ENCODE data around the gene LRRC51.

The LRRC51 gene, protein sequence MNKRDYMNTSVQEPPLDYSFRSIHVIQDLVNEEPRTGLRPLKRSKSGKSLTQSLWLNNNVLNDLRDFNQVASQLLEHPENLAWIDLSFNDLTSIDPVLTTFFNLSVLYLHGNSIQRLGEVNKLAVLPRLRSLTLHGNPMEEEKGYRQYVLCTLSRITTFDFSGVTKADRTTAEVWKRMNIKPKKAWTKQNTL

GRCh38 chr11:72080326-72081183 is at the start of gene LRRC51, which contains the start of gene NUMA1:
Gene LRRC51, plus strand, starts transcription at chr11:72080850. Its CDS starts 8,234 bp downstream, at chr11:72089084.
Gene NUMA1, minus strand, starts transcription at chr11:72080542. Its CDS starts 44,599 bp downstream, at chr11:72035943.
- peak; percentile 99 for DNase-seq

DNA sequence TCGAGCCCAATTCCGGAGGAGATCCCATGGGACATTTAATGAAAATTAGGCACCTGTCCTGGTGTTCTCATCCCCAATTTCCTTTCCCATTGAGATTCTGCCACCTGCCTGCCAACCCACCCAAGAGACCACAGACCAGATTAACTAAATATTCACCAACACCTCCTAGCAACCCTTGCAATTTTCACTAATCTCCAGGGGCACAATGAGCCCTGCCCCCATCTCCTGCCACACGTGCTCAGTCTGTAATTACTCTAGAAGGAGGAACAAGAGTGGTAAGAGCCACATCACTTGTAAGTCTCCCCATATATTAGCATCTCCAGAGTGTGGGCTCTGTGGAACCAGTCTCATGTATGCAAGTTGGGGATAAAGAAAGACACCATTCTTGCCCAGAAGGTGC is 44.0 kb upstream of the LRRC51 start:
- no peak for DNase-seq

GRCh38 chr11:72037554-72038311 is 42.9 kb upstream of the LRRC51 start:
- DNase-seq: no peak

DNA sequence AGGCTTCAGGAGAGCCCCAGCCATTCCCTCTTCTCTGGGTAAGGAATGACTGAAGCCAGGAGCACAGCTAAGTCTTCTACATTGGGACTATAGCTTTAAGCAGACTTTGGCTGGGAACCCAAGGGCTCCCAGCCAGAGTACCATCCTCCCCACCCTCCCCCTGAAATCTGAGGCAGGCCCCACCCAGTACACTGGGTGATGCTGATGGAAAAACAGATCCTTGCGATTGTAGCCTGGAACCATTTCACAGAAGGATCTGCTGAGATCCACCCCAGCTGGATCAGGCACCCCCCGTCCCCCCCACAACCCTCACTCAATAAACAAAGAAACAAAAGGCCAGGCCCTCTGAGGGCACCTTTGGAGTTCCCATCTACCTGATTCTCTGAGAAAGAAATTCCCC is 42.2 kb upstream of the LRRC51 start:
- no peak for DNase-seq

- DNase-seq: no peak
Observed at GRCh38 chr11:72039031-72039855, 41.4 kb upstream of the LRRC51 start.

- DNase-seq: no peak
Observed at GRCh38 chr11:72039856-72040401, 40.7 kb upstream of the LRRC51 start.

GRCh38 chr11:72040491-72041363 is 39.9 kb upstream of the LRRC51 start:
- DNase-seq: peak; percentile 69

- DNase-seq: peak; percentile 40
Observed at GRCh38 chr11:72041364-72042063, 39.1 kb upstream of the LRRC51 start.

DNA sequence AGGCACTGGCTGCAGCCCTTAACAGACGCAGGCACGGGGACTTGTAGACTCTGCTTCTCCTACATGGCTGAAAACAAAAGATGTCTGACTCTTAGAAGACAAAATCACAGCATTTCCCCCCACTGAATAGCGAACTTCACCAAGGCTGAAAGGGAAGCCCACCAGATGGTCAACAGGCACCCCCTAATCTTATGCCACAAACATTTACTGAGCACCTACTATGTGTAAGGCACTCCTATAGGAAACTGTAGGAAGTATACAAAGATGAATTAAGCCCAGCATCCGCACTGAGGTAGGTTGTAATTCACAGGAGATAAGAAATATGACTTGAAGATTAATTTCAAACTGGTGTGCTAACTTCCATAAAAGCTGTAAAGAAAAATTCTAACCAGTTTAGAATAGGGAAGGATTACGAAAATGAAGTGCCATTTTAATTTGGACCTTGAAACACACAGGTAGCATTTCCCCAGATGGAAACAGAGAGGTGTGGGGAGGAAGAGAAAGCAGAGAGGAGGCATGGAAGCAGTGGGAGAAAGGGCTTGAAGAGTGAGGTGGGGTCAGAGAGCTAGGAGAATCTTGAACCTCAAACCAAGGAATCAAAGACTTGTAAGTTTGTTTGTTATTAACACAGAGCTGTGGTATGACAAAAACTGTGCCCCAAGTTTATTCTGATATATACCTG is 38.4 kb upstream of the LRRC51 start:
- DNase-seq: no peak

GRCh38 chr11:72045849-72046248 is 34.8 kb upstream of the LRRC51 start:
- DNase-seq: no peak

DNA sequence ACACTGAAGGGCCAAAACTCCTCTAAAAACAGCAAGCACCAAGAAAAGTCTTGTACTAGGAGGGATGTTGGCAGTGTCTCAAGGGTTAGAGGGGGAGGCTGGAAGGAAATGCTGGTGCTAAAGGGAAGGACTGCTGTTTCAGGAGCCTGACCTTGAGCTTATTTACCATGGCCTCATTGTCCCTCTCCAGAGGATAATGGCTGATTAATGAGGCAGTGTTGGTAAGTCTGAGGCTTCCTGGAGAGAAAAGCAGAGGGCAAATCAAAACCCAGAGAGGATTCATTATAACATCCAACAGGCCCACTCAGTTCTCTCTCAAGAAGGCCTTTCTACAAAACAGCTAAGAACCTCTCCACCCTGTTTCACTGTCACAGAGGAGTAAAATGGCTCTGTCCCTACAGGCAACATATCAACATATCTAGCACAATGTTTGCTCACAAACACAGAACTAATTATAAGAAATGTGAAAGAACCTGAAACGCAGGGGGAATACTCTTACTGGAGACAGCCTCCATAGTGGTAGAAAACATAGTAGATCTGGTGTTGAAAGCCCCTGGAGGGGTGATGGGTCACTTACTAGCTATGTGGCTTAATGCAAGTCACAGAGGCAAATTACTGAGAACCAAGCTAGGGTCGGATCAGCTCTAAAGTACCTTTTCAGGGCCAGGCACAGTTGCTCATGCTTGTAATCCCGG is 31.7 kb upstream of the LRRC51 start:
- no peak for DNase-seq

GRCh38 chr11:72058416-72059034 is 22.1 kb upstream of the LRRC51 start:
- no peak for DNase-seq

- DNase-seq: no peak
Observed at GRCh38 chr11:72061739-72062396, 18.8 kb upstream of the LRRC51 start.

- no peak for DNase-seq
Observed at GRCh38 chr11:72066855-72067254, 13.8 kb upstream of the LRRC51 start.

DNA sequence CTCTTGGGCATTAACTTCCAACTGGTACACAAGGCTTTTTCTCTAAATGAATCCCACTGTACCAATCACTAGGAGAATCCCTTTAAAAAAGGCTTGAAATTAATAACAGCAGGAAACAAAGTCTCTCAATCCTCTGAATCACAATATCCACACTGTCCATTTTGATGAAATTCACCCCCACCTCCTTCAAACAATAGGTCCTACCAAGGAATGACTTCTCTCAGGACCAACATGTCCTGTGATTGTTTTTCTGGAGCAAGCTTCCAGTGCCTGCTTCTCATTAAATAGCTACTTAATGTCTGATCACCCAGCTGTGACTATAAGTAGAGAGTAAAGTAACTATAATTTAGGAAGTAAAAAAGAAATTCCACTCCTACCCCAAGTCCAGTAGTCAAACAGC is 13.4 kb upstream of the LRRC51 start:
- no peak for DNase-seq

- DNase-seq: no peak
Observed at GRCh38 chr11:72067676-72068075, 13.0 kb upstream of the LRRC51 start.

DNA sequence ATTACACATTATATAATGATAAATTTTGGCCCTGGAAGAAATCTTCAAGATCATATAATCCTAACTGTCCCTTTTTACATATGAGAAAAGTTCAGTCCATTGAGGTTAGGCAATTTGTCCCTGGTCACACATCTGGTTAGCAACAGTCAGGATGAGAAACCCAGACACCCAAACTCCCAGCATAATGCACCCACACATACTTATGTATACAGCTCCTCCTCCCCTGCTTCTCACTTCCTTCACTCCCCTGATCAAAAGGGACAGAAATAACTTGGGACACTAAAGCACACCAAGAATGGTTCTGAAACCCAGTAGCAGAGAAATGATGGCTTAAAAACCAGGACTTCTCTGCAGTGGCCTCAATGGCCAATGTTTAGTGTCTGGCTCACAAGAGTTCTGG is 11.4 kb upstream of the LRRC51 start:
- no peak for DNase-seq

GRCh38 chr11:72069787-72070251 is 10.8 kb upstream of the LRRC51 start:
- no peak for DNase-seq
